Neural cell (in vitro differentiated cells): ENCODE measurements around the gene HRH2. TPM values are rescaled to one million over a fixed set of nuclear protein-coding genes. Genes with fewer than 3 reads are reported as not detected.

Experiments used
- H2AFZ ChIP-seq: fragments of 200-600, 300-800 bp; sonication (generic), shearing (Covaris generic); 2 replicates; pipeline ENCODE4 v1.6.0; 2014; ENCODE audit warnings: low read depth, mild to moderate bottlenecking, antibody characterized with exemption, low read length, moderate library complexity
- H3F3A ChIP-seq: fragments of 200-600 bp; shearing (Covaris generic); 2 replicates; pipeline ENCODE4 v1.6.1; 2016; ENCODE audit warnings: mild to moderate bottlenecking, moderate library complexity, mixed read lengths, antibody characterized with exemption, low read length; ENCODE audit not compliant: insufficient read depth, poor library complexity, severe bottlenecking
- H3K27ac ChIP-seq: fragments of 200-600, 300-800 bp; sonication (generic), shearing (Covaris generic); 2 replicates; pipeline ENCODE4 v1.5.1; 2014; ENCODE audit warnings: mild to moderate bottlenecking, low read length, moderate library complexity
- H3K27me3 ChIP-seq: fragments of 300-800, 200-600 bp; sonication (generic), shearing (Covaris generic); 2 replicates; pipeline ENCODE4 v1.6.0; 2014; ENCODE audit warnings: mild to moderate bottlenecking, low read depth, low read length, moderate library complexity; ENCODE audit not compliant: insufficient read depth
- H3K36me3 ChIP-seq: fragments of 300-800, 200-600 bp; sonication (generic), shearing (Covaris generic); 2 replicates; pipeline ENCODE4 v1.5.1; 2014; ENCODE audit warnings: mild to moderate bottlenecking, antibody characterized with exemption, low read length, moderate library complexity; ENCODE audit not compliant: insufficient read depth
- H3K4me2 ChIP-seq: fragments of 300-800, 200-600 bp; sonication (generic), shearing (Covaris generic); 2 replicates; pipeline ENCODE4 v1.6.0; 2014; ENCODE audit warnings: mild to moderate bottlenecking, low read length
- H3K4me3 ChIP-seq: fragments of 300-800, 200-600 bp; sonication (generic), shearing (Covaris generic); 2 replicates; pipeline ENCODE4 v1.5.1; 2014; ENCODE audit warnings: mild to moderate bottlenecking, low read length, moderate library complexity
- H3K79me2 ChIP-seq: fragments of 200-600 bp; shearing (Covaris generic); replicated peaks from 2 replicates; pipeline ENCODE4 v1.6.0; 2014; ENCODE audit warnings: mild to moderate bottlenecking, low read length, moderate library complexity; ENCODE audit not compliant: insufficient read depth
- H3K9ac ChIP-seq: fragments of 300-800, 200-600 bp; sonication (generic), shearing (Covaris generic); 2 replicates; pipeline ENCODE4 v1.6.1; 2016; ENCODE audit warnings: mild to moderate bottlenecking, low read length, mixed read lengths
- H3K9me2 ChIP-seq: fragments of 200-600 bp; shearing (Covaris generic); 2 replicates; pipeline ENCODE4 v1.6.1; 2016; ENCODE audit warnings: mild to moderate bottlenecking, low read length, mixed read lengths; ENCODE audit not compliant: insufficient read depth
- H3K9me3 ChIP-seq: fragments of 200-600, 300-800 bp; sonication (generic), shearing (Covaris generic); 2 replicates; pipeline ENCODE4 v1.6.1; 2016; ENCODE audit warnings: mild to moderate bottlenecking, mixed run types, low read length, moderate library complexity, mixed read lengths
- H4K20me1 ChIP-seq: fragments of 200-600 bp; shearing (Covaris generic); 2 replicates; pipeline ENCODE4 v1.6.1; 2016; ENCODE audit warnings: mild to moderate bottlenecking, mixed run types; ENCODE audit not compliant: insufficient read depth
- CTCF ChIP-seq: fragments of 450-650 bp; IDR thresholded peaks from 2 replicates; pipeline ENCODE4 v1.5.1; 2014; ENCODE audit warnings: antibody characterized with exemption, mild to moderate bottlenecking, moderate library complexity; ENCODE audit not compliant: poor library complexity, severe bottlenecking
- EP300 ChIP-seq: fragments of 450-650 bp; conservative IDR thresholded peaks from 2 replicates; pipeline ENCODE4 v1.6.1; 2014; ENCODE audit warnings: antibody characterized with exemption, mild to moderate bottlenecking, moderate library complexity; ENCODE audit not compliant: poor library complexity, severe bottlenecking
- EZH2 ChIP-seq: fragments of 200-600, 300-800 bp; shearing (Covaris generic), sonication (generic); IDR thresholded peaks from 2 replicates; pipeline ENCODE4 v1.6.1; 2014; ENCODE audit warnings: antibody characterized with exemption, low read length, borderline replicate concordance, mild to moderate bottlenecking; ENCODE audit not compliant: insufficient read depth, poor library complexity, severe bottlenecking
- MXI1 ChIP-seq: fragments of 450-650 bp; conservative IDR thresholded peaks from 2 replicates; pipeline ENCODE4 v1.6.1; 2014; ENCODE audit warnings: antibody characterized with exemption, mild to moderate bottlenecking; ENCODE audit not compliant: poor library complexity, severe bottlenecking
- POLR2AphosphoS5 ChIP-seq: IDR thresholded peaks from 2 replicates; pipeline ENCODE4 v1.6.1; 2012
- RAD21 ChIP-seq: fragments of 450-650 bp; conservative IDR thresholded peaks from 2 replicates; pipeline ENCODE4 v1.6.1; 2014; ENCODE audit warnings: antibody characterized with exemption, mild to moderate bottlenecking, moderate library complexity
- SMC3 ChIP-seq: fragments of 450-650 bp; conservative IDR thresholded peaks from 2 replicates; pipeline ENCODE4 v1.6.1; 2014; ENCODE audit warnings: antibody characterized with exemption, mild to moderate bottlenecking, moderate library complexity; ENCODE audit not compliant: poor library complexity
- TAF1 ChIP-seq: IDR thresholded peaks from 2 replicates; pipeline ENCODE4 v1.6.1; 2012; ENCODE audit warnings: low read depth
- polyA plus RNA-seq: library from polyadenylated mRNA; depleted of rRNA; stranded (reverse); fragments of >200 nt; gene quantifications from 2 replicates; pipeline ENCODE4 v1.2.3, GENCODE V29; 2014
- TF ChIP-seq, protein P1 (sequence below): IDR thresholded peaks from 2 replicates; pipeline ENCODE4 v1.6.1; 2012; ENCODE audit warnings: borderline replicate concordance

Gene HRH2
- polyA plus RNA-seq, 1 donor from 2014 or later: 0.09 TPM

- Histone ChIP-seq H3K4me2 (no peak overlapping the region), H3K36me3 (no peaks in the 10 kb centered on the region), H3K27me3 (peaks cover 10% of the 10 kb centered on the region), H2AFZ (no peak overlapping the region), H3K9me3 (no peaks in the 10 kb centered on the region), H4K20me1 (no peaks in the 10 kb centered on the region), H3K79me2 (no peaks in the 10 kb centered on the region), H3K4me3 (no peak overlapping the region), H3K9me2 (no peaks in the 10 kb centered on the region), H3K9ac (no peak overlapping the region), H3K27ac (no peak overlapping the region), H3F3A (no peaks in the 10 kb centered on the region)
- TF ChIP-seq EP300 (no peak), RAD21 (no peak), SMC3 (no peak), CTCF (no peak), MXI1 (no peak), TAF1 (no peak), POLR2AphosphoS5 (no peak), EZH2 (no peak)
- TF ChIP-seq, protein P1, sequence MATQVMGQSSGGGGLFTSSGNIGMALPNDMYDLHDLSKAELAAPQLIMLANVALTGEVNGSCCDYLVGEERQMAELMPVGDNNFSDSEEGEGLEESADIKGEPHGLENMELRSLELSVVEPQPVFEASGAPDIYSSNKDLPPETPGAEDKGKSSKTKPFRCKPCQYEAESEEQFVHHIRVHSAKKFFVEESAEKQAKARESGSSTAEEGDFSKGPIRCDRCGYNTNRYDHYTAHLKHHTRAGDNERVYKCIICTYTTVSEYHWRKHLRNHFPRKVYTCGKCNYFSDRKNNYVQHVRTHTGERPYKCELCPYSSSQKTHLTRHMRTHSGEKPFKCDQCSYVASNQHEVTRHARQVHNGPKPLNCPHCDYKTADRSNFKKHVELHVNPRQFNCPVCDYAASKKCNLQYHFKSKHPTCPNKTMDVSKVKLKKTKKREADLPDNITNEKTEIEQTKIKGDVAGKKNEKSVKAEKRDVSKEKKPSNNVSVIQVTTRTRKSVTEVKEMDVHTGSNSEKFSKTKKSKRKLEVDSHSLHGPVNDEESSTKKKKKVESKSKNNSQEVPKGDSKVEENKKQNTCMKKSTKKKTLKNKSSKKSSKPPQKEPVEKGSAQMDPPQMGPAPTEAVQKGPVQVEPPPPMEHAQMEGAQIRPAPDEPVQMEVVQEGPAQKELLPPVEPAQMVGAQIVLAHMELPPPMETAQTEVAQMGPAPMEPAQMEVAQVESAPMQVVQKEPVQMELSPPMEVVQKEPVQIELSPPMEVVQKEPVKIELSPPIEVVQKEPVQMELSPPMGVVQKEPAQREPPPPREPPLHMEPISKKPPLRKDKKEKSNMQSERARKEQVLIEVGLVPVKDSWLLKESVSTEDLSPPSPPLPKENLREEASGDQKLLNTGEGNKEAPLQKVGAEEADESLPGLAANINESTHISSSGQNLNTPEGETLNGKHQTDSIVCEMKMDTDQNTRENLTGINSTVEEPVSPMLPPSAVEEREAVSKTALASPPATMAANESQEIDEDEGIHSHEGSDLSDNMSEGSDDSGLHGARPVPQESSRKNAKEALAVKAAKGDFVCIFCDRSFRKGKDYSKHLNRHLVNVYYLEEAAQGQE: no peak
These were observed 5.6 kb downstream of the HRH2 start for GRCh38 chr5:175663186-175664184.

DNA sequence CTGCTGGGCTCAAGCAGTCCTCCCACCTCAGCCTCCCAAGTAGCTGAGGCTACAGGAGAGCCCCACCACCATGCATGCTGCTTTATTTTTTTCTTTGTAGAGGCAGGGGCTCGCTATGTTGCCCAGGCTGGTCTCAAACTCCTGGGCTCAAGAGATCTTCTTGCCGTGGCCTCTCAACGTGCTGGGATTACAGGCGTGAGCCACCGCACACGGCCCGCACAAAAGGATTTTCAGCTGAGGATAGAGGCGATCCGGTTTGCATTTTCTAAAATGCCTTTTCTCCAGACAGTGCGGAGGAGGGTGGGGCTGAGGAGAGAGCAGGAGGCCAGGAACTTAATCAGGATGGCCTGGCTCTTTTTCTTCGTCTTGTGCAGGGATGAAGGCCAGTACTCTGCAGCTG is 6.9 kb downstream of the HRH2 start:
- no peaks in the 10 kb centered on the region for H3F3A ChIP-seq

More for the DNA sequence above, 6.9 kb downstream of the HRH2 start:
- Histone ChIP-seq H3K9ac (no peak overlapping the region), H2AFZ (no peak overlapping the region), H3K4me2 (no peak overlapping the region), H3K9me3 (no peaks in the 10 kb centered on the region), H3K9me2 (no peaks in the 10 kb centered on the region), H3K79me2 (no peaks in the 10 kb centered on the region), H3K4me3 (no peak overlapping the region), H3K27me3 (no peaks in the 10 kb centered on the region), H3K27ac (no peak overlapping the region), H4K20me1 (no peaks in the 10 kb centered on the region), H3K36me3 (no peaks in the 10 kb centered on the region)
- TF ChIP-seq RAD21 (no peak), POLR2AphosphoS5 (no peak), MXI1 (no peak)
